ENCODE results near the gene MYLK4. TPM values are rescaled to one million over a fixed set of nuclear protein-coding genes. Genes with fewer than 3 reads are reported as not detected.

MYLK4 gene
- total and polyA plus RNA-seq, 2 experiments from 2014 or later: 0.29 to 0.43 TPM

DNA sequence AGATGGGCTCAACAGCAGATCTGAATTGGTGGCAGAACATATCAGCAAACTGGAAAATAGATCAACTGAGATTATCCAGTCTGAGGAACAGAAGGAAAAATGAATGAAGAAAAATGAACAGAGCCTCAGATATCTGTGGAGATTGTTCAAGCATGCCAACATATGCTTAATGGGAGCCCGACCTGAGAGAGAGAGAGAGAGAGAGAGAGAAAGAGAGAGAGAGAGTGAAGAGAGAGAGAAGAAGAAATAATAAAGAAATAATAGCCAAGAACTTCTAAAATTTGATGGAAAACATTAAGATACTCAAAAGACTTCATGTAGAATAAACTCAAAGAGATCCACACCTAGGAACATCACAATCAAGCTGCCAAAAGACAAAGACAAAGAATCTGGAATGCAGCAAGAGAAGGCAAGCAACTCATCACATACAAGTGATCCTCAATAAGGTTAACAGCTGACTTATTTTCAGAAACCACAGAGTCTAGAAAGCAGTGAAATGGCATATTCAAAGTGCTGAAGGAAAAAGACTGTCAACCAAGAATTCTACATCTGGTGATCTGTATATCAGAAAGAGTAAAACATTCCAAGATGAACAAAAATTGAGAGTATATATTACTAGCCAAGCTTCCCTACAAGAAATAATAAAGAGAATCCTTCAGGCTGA is 97.2 kb downstream of the MYLK4 start:
- H3K79me2 ChIP-seq: no peaks in the 10 kb centered on the region
- WGBS (ENCODE audit: low lambda C conversion rate, missing lambda C conversion rate): 100% methylated on average over 1 of the region's 1 CpG
- H3K4me3 ChIP-seq: no peak overlapping the region
- no peaks in the 10 kb centered on the region for H3K4me1 ChIP-seq (ENCODE audit: insufficient read depth)
- DNase-seq (ENCODE audit: low spot score): no peak
- H3K4me2 ChIP-seq: no peak overlapping the region
- no peaks in the 10 kb centered on the region for H3K27me3 ChIP-seq
- TF ChIP-seq, protein P1, sequence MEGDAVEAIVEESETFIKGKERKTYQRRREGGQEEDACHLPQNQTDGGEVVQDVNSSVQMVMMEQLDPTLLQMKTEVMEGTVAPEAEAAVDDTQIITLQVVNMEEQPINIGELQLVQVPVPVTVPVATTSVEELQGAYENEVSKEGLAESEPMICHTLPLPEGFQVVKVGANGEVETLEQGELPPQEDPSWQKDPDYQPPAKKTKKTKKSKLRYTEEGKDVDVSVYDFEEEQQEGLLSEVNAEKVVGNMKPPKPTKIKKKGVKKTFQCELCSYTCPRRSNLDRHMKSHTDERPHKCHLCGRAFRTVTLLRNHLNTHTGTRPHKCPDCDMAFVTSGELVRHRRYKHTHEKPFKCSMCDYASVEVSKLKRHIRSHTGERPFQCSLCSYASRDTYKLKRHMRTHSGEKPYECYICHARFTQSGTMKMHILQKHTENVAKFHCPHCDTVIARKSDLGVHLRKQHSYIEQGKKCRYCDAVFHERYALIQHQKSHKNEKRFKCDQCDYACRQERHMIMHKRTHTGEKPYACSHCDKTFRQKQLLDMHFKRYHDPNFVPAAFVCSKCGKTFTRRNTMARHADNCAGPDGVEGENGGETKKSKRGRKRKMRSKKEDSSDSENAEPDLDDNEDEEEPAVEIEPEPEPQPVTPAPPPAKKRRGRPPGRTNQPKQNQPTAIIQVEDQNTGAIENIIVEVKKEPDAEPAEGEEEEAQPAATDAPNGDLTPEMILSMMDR (IDR thresholded peaks at IDR 0.05; ENCODE audit: poor library complexity): no peak
- TF ChIP-seq EZH2phosphoT487 (IDR thresholded peaks at IDR 0.05; ENCODE audit: low read depth, severe bottlenecking, unreplicated experiment) (no peak), EZH2 (IDR thresholded peaks at IDR 0.05; ENCODE audit: borderline replicate concordance) (no peak)
- no peaks in the 10 kb centered on the region for H3K9me3 ChIP-seq (ENCODE audit: low read depth)
- no peak overlapping the region for H3K27ac ChIP-seq
- no peaks in the 10 kb centered on the region for H3K36me3 ChIP-seq (replicated peaks; ENCODE audit: insufficient read depth, low read depth)
- no peaks in the 10 kb centered on the region for H4K20me1 ChIP-seq (ENCODE audit: insufficient read depth, poor library complexity, severe bottlenecking)
- H3K9me2 ChIP-seq (replicated peaks; ENCODE audit: insufficient read depth): no peaks in the 10 kb centered on the region
- no peak overlapping the region for H2AFZ ChIP-seq

DNA sequence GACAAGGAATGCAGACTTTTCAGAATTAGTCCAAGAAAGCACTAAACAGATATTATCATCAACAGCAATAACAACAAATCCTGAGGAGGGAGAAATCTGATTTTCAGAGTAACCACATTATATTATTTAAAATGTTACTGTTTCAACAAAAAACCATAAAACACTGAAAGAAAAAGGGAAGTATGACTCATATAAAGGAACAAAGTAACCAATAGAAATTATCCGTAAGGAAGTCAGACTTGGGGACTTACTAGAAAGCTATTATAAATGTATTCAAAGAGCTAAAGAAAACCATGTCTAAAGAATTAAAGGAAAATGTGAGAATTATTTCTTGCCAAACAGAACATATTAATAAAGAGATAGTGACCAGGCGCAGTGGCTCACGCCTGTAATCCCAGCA is 98.1 kb downstream of the MYLK4 start:
- H3K27me3 ChIP-seq: no peaks in the 10 kb centered on the region
- H3K4me1 ChIP-seq (ENCODE audit: insufficient read depth): no peaks in the 10 kb centered on the region
- no peak overlapping the region for H3K4me2 ChIP-seq
- no peaks in the 10 kb centered on the region for H4K20me1 ChIP-seq (ENCODE audit: insufficient read depth, poor library complexity, severe bottlenecking)
- no peak overlapping the region for H3K4me3 ChIP-seq
- H3K27ac ChIP-seq: no peak overlapping the region
- no peaks in the 10 kb centered on the region for H3K9me3 ChIP-seq (ENCODE audit: low read depth)
- no peaks in the 10 kb centered on the region for H3K79me2 ChIP-seq
- no peaks in the 10 kb centered on the region for H3K9me2 ChIP-seq (replicated peaks; ENCODE audit: insufficient read depth)
- no peak for DNase-seq (ENCODE audit: low spot score)
- no peaks in the 10 kb centered on the region for H3K36me3 ChIP-seq (replicated peaks; ENCODE audit: insufficient read depth, low read depth)
- WGBS (ENCODE audit: low lambda C conversion rate, missing lambda C conversion rate): 98% methylated on average over 3 of the region's 3 CpGs
- H2AFZ ChIP-seq: no peak overlapping the region
- TF ChIP-seq EZH2phosphoT487 (IDR thresholded peaks at IDR 0.05; ENCODE audit: low read depth, severe bottlenecking, unreplicated experiment) (no peak), EZH2 (IDR thresholded peaks at IDR 0.05; ENCODE audit: borderline replicate concordance) (no peak)
- TF ChIP-seq, protein P1 (IDR thresholded peaks at IDR 0.05; ENCODE audit: poor library complexity): no peak

DNA sequence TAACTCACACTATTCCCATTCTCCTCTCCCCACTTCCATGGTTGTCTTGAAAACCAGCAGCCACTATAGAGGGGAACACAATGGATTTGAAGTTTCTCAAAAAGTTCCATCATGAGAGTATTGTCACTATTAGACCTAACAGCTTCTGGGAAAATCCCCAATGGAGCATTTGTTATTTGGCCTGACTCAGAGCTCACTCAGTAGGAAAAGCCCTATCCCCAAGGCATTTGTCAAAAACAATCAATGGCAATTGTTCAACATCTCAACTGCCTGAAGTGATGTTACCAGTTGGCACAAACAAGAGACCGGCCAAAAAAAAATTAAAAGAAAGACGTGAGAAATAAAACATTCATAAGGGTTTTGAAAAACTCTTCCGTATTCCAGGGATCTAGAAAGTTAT is 98.8 kb downstream of the MYLK4 start:
- TF ChIP-seq, protein P1 (IDR thresholded peaks at IDR 0.05; ENCODE audit: poor library complexity): no peak
- TF ChIP-seq EZH2 (IDR thresholded peaks at IDR 0.05; ENCODE audit: borderline replicate concordance) (no peak), EZH2phosphoT487 (IDR thresholded peaks at IDR 0.05; ENCODE audit: low read depth, severe bottlenecking, unreplicated experiment) (no peak)
- H3K4me3 ChIP-seq: no peak overlapping the region

More for the DNA sequence above, 98.8 kb downstream of the MYLK4 start:
- Histone ChIP-seq H3K27ac (no peak overlapping the region), H3K4me1 (ENCODE audit: insufficient read depth) (no peaks in the 10 kb centered on the region), H3K9me2 (replicated peaks; ENCODE audit: insufficient read depth) (no peaks in the 10 kb centered on the region), H3K79me2 (no peaks in the 10 kb centered on the region), H3K9me3 (ENCODE audit: low read depth) (no peaks in the 10 kb centered on the region), H3K36me3 (replicated peaks; ENCODE audit: insufficient read depth, low read depth) (no peaks in the 10 kb centered on the region), H3K27me3 (no peaks in the 10 kb centered on the region), H4K20me1 (ENCODE audit: insufficient read depth, poor library complexity, severe bottlenecking) (no peaks in the 10 kb centered on the region), H2AFZ (no peak overlapping the region), H3K4me2 (no peak overlapping the region)
- no peak for DNase-seq (ENCODE audit: low spot score)
- WGBS (ENCODE audit: low lambda C conversion rate, missing lambda C conversion rate): 94% methylated on average over 3 of the region's 3 CpGs
